Hepatocyte (in vitro differentiated cells): ENCODE measurements around the gene RAVER1.
"Not testable (repeated sequence)": the region's sequence is repeated elsewhere in the genome, so short reads cannot be mapped to it uniquely, and the experiment has no call there.

Experiments
- EZH2 ChIP-seq: fragments of 200-600 bp; sonication (generic); IDR thresholded peaks from 2 replicates; pipeline ENCODE4 v1.6.1; 2016; ENCODE audit warnings: antibody characterized with exemption, mild to moderate bottlenecking, borderline replicate concordance
- TF ChIP-seq, protein P1 (sequence below): fragments of 200-600 bp; sonication (generic); IDR thresholded peaks from 2 replicates; pipeline ENCODE4 v1.5.1; 2016; ENCODE audit warnings: antibody characterized with exemption, mild to moderate bottlenecking; ENCODE audit not compliant: poor library complexity

GRCh38 chr19:10336725-10337124, 3.4 kb upstream of the RAVER1 start:
- TF ChIP-seq, protein P1, sequence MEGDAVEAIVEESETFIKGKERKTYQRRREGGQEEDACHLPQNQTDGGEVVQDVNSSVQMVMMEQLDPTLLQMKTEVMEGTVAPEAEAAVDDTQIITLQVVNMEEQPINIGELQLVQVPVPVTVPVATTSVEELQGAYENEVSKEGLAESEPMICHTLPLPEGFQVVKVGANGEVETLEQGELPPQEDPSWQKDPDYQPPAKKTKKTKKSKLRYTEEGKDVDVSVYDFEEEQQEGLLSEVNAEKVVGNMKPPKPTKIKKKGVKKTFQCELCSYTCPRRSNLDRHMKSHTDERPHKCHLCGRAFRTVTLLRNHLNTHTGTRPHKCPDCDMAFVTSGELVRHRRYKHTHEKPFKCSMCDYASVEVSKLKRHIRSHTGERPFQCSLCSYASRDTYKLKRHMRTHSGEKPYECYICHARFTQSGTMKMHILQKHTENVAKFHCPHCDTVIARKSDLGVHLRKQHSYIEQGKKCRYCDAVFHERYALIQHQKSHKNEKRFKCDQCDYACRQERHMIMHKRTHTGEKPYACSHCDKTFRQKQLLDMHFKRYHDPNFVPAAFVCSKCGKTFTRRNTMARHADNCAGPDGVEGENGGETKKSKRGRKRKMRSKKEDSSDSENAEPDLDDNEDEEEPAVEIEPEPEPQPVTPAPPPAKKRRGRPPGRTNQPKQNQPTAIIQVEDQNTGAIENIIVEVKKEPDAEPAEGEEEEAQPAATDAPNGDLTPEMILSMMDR, result not testable (repeated sequence)
- TF ChIP-seq EZH2, result not testable (repeated sequence)
